ENCODE results near the gene GCK.

DNA sequence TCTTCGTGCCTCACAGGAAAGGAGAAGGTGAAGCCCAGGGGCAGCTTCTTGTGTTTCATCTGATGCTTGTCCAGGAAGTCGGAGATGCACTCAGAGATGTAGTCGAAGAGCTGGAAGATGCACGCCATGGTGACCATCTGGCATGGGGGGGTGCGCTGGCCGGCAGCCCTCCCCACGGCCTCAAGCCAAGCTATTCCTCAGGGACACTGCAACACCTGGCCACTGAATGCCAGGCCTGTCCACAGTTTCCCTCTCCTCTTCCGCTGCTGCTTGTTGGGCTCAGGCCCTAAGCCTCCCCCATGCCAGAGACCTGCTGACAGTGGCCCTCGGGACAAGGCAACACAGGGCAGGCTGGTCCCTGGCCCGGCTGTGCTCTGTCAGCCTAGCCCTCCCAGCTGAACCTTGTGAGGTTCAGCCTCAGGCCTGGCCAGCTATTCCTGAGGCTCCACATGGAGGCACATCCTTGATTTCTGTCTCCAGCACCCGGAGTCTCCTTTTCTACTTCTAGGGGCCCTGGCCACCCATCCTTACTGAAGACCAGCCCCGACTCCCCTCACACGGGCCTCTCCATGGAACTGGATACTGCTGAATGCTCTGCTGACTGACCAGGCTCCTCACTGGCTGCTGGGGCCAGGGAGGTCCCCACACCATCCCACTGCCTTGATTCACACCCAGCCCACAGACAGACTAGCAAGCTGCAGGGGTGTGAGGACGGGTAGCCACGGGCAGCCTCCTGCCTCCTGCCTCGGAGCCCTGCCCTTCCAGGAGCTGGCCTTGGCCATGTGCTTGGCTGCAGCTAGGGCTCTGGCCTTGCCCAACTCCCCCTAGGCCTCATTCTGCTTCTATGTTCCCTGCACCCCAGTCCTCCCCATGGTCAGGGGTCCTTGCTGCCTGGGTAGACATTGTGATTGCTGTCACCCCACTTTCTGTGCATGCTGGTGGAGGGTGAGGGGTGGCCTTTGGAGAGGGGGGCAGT is 38.0 kb downstream of the GCK start:
- TF ChIP-seq POLR2A (IDR thresholded peaks at IDR 0.05): no peak
- TF ChIP-seq, protein P1, sequence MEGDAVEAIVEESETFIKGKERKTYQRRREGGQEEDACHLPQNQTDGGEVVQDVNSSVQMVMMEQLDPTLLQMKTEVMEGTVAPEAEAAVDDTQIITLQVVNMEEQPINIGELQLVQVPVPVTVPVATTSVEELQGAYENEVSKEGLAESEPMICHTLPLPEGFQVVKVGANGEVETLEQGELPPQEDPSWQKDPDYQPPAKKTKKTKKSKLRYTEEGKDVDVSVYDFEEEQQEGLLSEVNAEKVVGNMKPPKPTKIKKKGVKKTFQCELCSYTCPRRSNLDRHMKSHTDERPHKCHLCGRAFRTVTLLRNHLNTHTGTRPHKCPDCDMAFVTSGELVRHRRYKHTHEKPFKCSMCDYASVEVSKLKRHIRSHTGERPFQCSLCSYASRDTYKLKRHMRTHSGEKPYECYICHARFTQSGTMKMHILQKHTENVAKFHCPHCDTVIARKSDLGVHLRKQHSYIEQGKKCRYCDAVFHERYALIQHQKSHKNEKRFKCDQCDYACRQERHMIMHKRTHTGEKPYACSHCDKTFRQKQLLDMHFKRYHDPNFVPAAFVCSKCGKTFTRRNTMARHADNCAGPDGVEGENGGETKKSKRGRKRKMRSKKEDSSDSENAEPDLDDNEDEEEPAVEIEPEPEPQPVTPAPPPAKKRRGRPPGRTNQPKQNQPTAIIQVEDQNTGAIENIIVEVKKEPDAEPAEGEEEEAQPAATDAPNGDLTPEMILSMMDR (IDR thresholded peaks at IDR 0.05): no peak
